ENCODE measurements around the gene CDH2.
"Not testable (repeated sequence)": the region's sequence is repeated elsewhere in the genome, so short reads cannot be mapped to it uniquely, and the experiment has no call there.

Gene CDH2

GRCh38 chr18:27976806-27977408, 200.0 kb downstream of the CDH2 start:
- no peak for DNase-seq

GRCh38 chr18:27970321-27970720, 206.6 kb downstream of the CDH2 start:
- no peak for DNase-seq

- no peak for DNase-seq
Measured at GRCh38 chr18:27969206-27969605, 207.7 kb downstream of the CDH2 start.

DNA sequence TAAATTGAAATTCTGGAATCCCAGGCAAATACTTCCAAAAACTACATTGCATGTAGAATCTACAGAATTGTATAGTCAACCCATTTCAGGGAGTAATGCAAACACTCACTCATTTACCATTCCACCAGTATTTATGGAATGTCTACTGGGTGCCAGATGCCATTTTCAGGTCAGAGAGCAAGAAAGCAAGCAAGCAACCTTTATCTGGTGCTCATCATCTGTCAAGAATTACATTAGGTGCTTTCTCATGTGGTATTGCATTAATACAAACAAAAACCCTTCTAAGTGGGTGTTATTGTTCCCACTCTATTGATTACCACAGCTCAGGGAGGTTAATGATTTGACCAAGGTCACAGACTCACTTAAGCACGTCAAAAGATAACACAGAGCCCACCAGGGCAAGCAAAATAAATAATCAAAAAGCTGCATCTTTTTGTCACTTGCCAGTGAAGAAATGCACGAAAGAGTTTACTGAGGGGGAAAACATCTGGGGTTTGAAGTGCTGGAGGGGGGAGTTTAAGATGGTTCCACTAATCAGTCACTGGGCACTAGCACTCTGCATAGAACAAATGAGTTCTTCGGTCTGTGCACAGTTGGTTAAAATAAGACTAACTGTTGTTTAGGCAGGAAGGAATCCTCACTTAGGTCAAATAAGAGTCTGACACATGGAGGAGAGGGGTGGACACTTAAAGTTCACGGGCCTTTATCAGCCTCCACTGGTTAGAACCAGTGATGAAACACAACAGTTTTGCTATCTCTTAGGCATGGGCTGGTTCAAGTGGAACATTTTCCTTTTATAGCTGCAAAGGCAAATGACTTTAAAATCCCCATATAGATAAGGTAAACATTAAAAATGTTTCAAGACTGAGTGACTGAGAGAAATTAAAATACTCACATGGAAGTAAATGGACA, 208.8 kb downstream of the CDH2 start:
- no peak for DNase-seq

GRCh38 chr18:27966881-27967280, 210.0 kb downstream of the CDH2 start:
- DNase-seq: no peak

DNA sequence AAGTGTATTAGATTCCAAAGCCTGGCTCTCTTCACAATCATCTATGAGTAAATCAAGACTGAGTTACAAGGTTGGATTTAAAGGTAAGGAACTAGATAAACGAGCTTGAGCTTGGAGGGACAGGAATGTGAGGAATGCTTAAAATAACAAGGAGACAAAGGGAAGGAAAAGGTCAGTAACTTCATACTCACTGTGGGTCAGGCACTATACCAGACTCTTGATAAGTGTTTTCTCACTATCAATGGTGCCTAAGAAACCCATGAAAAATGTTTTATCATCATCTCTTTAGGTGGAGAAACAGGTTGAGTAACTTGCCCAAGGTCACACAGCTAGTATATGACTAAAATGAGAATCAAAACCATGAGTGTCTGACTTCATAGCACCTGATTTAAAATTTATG, 212.1 kb downstream of the CDH2 start:
- no peak for DNase-seq

DNA sequence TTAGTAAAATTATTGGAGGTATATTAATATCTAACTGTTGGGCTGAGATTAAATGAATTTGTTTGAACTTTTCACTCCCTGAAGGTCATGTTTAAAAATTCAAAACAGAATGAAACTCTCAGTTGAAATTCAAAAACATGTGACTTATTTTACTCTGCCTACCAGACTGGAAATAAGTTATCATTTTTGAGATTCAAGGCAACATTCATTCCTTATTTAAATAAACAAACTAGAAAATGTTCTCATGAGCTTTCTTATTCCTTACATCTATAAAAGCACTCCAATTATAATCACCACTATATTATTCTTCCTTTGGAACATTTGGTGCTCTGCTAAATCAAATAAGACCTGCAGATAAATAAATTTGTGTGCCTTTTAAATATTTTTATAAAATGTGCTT, 217.8 kb downstream of the CDH2 start:
- no peak for DNase-seq

- DNase-seq: no peak
Measured at GRCh38 chr18:27956001-27956640, 220.8 kb downstream of the CDH2 start.

DNA sequence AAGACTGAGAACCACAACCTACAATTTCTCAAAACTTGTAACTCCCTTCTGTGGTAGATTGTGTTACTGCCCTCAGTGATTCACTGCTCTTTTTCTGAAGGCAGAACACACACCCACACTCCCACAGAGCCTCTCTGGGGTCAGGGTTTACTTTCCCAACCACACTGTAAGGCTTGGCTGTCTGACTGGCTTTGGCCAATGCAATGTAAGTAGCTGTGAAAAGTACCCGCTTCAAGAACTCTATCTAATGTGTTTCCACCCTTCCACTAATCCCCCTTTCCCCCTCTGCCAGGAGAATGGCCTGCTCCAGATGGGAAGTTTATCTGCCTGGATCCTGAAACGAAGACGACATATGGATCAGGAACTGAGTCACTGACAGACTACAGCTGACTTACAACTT, 222.7 kb downstream of the CDH2 start:
- no peak for DNase-seq

DNA sequence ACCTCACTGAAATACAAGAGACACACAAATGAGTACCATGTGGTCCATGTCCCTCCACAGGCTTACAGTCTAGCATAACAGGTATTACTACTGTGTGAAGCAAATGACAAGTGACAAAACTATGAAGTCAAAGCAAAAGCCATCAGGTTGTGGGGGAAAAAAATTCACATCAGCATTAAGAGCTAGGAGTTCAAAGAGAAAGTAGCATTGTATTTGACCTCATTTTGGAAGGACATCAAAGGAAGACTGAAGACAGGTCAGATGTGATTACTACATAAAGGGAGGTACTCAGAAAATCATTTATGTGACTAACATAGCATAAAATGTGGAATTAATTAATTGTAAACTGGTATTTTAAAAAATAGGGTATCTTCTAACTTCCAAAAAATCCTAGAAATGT, 224.2 kb downstream of the CDH2 start:
- DNase-seq: no peak

GRCh38 chr18:27950648-27951228, 226.2 kb downstream of the CDH2 start:
- no peak for DNase-seq

GRCh38 chr18:27948986-27949385, 227.9 kb downstream of the CDH2 start:
- DNase-seq: no peak

DNA sequence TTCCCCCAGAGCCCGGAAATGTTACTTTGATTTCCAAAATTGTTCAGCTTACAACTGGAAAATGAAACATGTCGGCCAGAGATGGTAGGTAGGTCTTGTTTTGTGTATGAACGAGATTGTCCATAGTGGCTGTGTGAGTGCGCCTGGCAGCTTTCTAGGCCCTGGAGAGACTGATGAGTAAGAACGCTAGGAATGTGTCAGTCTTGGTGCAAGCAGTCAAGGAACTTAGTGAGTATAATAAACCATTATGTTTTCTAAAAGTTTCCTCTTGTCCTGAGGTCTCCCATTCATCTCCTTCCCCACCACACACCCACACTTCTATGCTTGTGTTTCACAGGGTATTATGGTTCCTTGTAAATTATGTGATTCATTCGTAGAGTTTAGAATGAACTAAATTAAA, 234.2 kb downstream of the CDH2 start:
- DNase-seq: no peak

DNA sequence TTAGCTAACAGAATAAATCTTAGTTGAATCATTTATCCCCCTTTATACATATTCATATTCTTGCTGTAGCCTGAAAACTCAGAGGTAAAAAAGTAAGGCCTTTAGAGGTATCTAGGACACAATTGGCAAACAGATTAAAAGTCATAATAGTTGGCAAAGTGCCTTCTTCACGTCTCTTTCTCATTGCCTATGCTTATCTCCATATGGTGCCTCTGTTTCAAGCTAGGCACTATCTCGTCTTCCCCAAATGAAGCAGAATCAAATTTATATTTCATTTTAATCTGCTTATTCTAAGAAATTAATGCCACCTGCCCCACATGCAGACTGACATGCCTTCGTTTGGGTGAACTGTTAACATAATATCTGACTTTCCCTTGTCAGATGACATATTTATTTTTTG, 245.4 kb downstream of the CDH2 start:
- no peak for DNase-seq

- DNase-seq: no peak
Measured at GRCh38 chr18:27922780-27923179, 254.2 kb downstream of the CDH2 start.

DNA sequence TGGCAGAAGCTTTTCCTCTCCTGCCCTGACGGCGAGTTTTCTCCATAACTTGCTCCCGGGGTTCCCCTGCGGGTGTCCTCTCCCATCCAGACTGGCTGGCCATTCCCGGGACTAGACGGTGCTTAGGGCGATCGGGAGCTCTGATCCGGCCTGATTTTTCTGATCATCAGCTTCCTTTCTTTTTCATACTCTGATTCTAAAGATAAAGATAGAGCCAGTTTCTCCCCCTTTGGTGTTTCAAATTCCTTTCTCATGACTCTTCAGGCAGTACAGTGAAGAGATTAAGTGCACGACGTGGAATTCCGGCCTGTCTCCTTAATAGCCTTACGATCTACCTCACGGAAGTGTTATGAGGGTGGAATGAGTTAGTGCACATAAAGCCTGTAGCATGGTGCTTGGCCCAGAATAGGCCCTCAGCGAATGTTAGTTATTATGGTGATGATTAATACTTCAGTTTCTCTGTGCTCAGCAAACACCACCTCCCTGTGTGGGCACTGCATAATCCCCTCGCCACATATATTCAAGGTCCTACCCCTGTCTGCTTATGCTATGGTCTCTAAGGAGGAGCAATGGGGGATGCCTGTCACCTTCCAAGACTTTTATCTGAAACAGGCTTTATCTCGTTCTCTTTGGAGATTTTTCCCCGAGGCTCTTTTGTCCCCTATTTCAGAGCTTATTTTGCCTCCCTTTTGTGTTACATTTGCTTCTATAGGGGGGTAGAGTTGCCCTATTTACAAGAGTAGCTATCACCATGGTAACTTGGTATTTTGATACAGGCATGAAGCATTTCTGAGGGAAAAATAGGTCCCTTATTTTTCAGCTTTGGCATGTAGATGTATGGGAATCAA, 254.8 kb downstream of the CDH2 start:
- DNase-seq: no peak

DNA sequence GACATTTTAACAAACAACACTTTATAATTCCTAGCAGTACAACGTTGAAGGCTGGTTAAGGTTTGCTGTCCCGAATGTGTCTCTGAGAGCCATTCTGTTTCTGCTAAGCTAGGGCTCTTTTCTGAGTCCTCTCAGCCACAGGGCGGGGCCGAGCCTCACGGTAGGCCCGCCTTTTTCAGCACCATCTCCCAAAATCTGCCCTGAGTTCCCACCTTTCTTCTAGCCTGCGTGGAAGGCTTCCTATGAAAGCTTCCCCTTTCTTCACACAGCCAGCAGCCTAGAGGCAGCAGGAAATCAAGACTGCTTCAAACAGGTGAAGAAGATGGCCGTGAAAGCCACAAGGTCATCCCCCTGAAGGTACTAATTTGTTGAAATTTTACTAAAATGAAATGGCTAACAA, 255.5 kb downstream of the CDH2 start:
- DNase-seq: no peak

- no peak for DNase-seq
Measured at GRCh38 chr18:27920836-27921235, 256.1 kb downstream of the CDH2 start.

- not testable (repeated sequence) for DNase-seq
Measured at GRCh38 chr18:27906189-27906588, 270.7 kb downstream of the CDH2 start.

GRCh38 chr18:27903906-27904305, 273.0 kb downstream of the CDH2 start:
- DNase-seq: no peak

DNA sequence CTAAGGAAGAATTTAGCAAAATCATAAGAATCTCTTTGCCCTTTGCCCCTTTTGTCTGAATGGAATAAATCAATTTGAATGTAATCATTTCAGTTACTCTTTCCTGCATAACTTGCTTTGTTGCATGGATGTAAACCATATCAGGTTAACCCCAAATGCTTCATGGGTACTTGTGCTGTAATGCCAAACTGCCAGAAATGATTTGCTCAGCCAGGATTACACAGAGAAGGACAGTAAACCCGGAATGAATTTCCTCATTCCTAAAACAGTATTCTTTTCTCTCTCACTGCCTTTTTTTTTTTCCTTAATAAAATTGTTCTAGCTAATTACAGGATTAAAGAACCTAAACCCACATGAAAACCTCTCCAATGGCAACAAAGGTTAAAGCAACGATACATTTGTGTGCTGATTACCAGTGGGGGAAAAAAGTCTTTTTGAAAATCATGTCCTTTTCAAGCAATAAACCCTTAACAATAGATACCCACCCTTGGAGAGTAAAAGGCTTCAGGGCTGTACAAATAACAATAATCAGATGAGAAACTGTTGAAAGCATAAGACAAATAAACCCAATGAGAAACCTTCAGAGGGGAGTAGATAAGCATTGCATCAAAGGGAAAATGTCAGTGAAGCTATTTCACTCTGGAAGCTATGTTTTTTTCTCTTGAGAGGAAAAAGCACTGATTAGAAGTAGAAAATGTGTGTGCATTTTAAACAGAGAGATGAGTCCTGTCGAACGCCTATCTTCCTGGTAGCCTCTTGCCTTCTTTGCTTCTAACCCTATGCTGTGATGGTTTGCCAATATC, 275.3 kb downstream of the CDH2 start:
- no peak for DNase-seq

All from NCI-H446 treated with DMSO at 0.1 percent for 48 hours (cell line).